ENCODE data around the gene OR1F1. TPM values are rescaled to one million over a fixed set of nuclear protein-coding genes. Genes with fewer than 3 reads are reported as not detected.

OR1F1 gene
- total and polyA plus RNA-seq, 2 of the 8 experiments (the other 6 are each of a cell fraction or from before 2014, with no cell fraction given) = 0.52 to 1.2 TPM

DNA sequence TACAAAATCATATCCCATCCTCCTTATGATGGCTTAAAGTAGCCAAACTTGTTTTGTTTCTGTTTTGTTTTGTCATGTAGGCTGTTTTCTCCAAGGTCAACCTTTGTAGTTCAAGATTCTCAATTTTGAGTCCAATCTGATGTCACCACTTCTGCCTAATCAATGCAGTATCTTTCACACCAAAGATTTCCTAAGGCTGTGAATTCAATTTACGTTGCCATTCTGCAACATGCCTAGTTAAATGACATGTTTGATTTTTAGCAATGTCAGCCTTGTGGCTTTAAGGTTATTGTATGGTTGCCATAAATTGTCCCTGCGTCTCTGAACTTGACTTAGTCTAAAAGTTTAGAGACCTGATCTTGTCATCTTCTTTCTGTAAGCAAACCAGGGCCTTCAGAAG lies 32.8 kb upstream of the OR1F1 start:
- Histone ChIP-seq H2AK5ac (ENCODE audit: low read depth, low read length) (no peak overlapping the region), H3K56ac (replicated peaks; ENCODE audit: insufficient read length, low read depth, low read length) (no peak overlapping the region), H2BK20ac (ENCODE audit: low read length) (no peak overlapping the region), H4K5ac (ENCODE audit: insufficient read length, low read depth, low read length) (no peak overlapping the region), H3K9ac (replicated peaks in 1 of 4; ENCODE audit: extremely low read depth in 1 of 4, low read depth in 3 of 4, low read length in 3 of 4) (no peak overlapping the region), H3K79me2 (ENCODE audit: control insufficient read depth in 1 of 2, insufficient read depth in 2 of 2, low read length in 2 of 2) (no peaks in the 10 kb centered on the region), H3K4ac (replicated peaks; ENCODE audit: insufficient read length, low read depth, low read length) (no peak overlapping the region), H3K27ac (ENCODE audit: low read depth, low read length) (no peak overlapping the region), H3K4me3 (ENCODE audit: extremely low read depth in 1 of 4, insufficient read depth in 2 of 4, low read depth in 3 of 4, low read length in 4 of 4) (no peak overlapping the region), H3K23me2 (ENCODE audit: low read depth, low read length) (peaks cover 20% of the 10 kb centered on the region), H3K18ac (ENCODE audit: extremely low read depth, low read length) (no peak overlapping the region), H2BK120ac (replicated peaks; ENCODE audit: low read depth, low read length) (no peak overlapping the region), H3K9me3 (ENCODE audit: insufficient read depth in 2 of 2, low read depth in 1 of 2, low read length in 1 of 2) (no peaks in the 10 kb centered on the region; a peak in 1 of 4 replicates), H2AFZ (ENCODE audit: low read length) (no peak overlapping the region), H3K4me2 (ENCODE audit: insufficient read depth in 1 of 2, low read depth in 2 of 2, low read length in 2 of 2) (no peak overlapping the region), H2BK12ac (ENCODE audit: low read depth, low read length) (no peak overlapping the region), H2BK15ac (ENCODE audit: low read length) (no peak overlapping the region), H2BK5ac (ENCODE audit: low read depth, low read length) (no peak overlapping the region), H3K14ac (ENCODE audit: insufficient read length) (no peak overlapping the region), H4K8ac (ENCODE audit: extremely low read depth, insufficient read depth, low read length) (no peak overlapping the region), H3K36me3 (ENCODE audit: control insufficient read depth in 2 of 4, insufficient read depth in 4 of 4, low read length in 3 of 4) (no peaks in the 10 kb centered on the region), H3K4me1 (replicated peaks in 1 of 4; ENCODE audit: control insufficient read depth in 3 of 4, insufficient read depth in 4 of 4, low read length in 3 of 4) (peaks cover 0 to 7% (median 4%) of the 10 kb centered on the region in 4 experiments; a peak in 5 of 7 replicates), H4K91ac (replicated peaks; ENCODE audit: insufficient read length, low read length) (no peak overlapping the region), H4K20me1 (replicated peaks in 1 of 2; ENCODE audit: control insufficient read depth in 1 of 2, insufficient read depth in 2 of 2, low read length in 2 of 2) (peaks cover 0 to 2% of the 10 kb centered on the region in 2 experiments), H3K27me3 (replicated peaks in 1 of 4; ENCODE audit: control insufficient read depth in 3 of 4, extremely low read depth in 1 of 4, insufficient read depth in 3 of 4, low read length in 3 of 4) (peaks cover 0 to 10% (median 7%) of the 10 kb centered on the region in 4 experiments; a peak in 5 of 7 replicates), H3K23ac (ENCODE audit: insufficient read length) (no peak overlapping the region), H3K79me1 (ENCODE audit: low read depth, low read length) (no peaks in the 10 kb centered on the region)
- WGBS, 2 experiments (ENCODE audit: extremely low coverage in 1 of 2, insufficient coverage in 1 of 2, insufficient read length in 1 of 2, insufficient replicate concordance in 2 of 2, low coverage in 1 of 2, low lambda C conversion rate in 2 of 2, missing lambda C conversion rate in 1 of 2) = 82% methylated on average over 2 of the region's 2 CpGs; no CpG with 5 or more reads in 1 of the 2 experiments
- DNase-seq (ENCODE audit: low read depth in 1 of 2, low spot score in 2 of 2) (no peak), FAIRE-seq (no peak)
- ChIA-PET CTCF (ENCODE audit: partially characterized antibody) (interaction anchor here (0.7 to 3.7 kb wide), 6 partner anchors 13 to 1195 kb away, joined by 3 to 14 read pairs (median 5); no protein-coding TSS in a partner anchor), POLR2A (ENCODE audit: partially characterized antibody) (no interaction called here)
- TF ChIP-seq, protein P1, sequence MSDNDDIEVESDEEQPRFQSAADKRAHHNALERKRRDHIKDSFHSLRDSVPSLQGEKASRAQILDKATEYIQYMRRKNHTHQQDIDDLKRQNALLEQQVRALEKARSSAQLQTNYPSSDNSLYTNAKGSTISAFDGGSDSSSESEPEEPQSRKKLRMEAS (IDR thresholded peaks at IDR 0.05) = no peak
- TF ChIP-seq RBBP5 (IDR thresholded peaks at IDR 0.05; ENCODE audit: borderline replicate concordance, low read depth, low read length) (no peak), EGR1 (IDR thresholded peaks at IDR 0.05; ENCODE audit: borderline replicate concordance, low read depth, low read length) (no peak), SAP30 (IDR thresholded peaks at IDR 0.05; ENCODE audit: insufficient read depth, insufficient replicate concordance, low read length) (no peak), NANOG (IDR thresholded peaks at IDR 0.05; ENCODE audit: insufficient read depth, low read depth, low read length, poor library complexity, severe bottlenecking) (no peak), RFX5 (IDR thresholded peaks at IDR 0.05; ENCODE audit: borderline replicate concordance, low read depth, low read length) (no peak), RAD21 (IDR thresholded peaks at IDR 0.05 in 1 of 2, conservative IDR thresholded peaks at IDR 0.05 in 1 of 2; ENCODE audit: low read depth in 2 of 2, low read length in 2 of 2) (no peak), KDM1A (IDR thresholded peaks at IDR 0.05; ENCODE audit: borderline replicate concordance, low read length) (no peak), RNF2 (IDR thresholded peaks at IDR 0.05; ENCODE audit: borderline replicate concordance, low read depth, low read length, missing control alignments, poor library complexity, severe bottlenecking) (no peak), SIRT6 (IDR thresholded peaks at IDR 0.05; ENCODE audit: low read length) (no peak)
